Measurements from ENCODE around the gene HSH2D. TPM values are rescaled to one million over a fixed set of nuclear protein-coding genes. Genes with fewer than 3 reads are reported as not detected.
"Not testable (repeated sequence)": the region's sequence is repeated elsewhere in the genome, so short reads cannot be mapped to it uniquely, and the experiment has no call there.

HSH2D gene
- polyA plus RNA-seq, 1 of the 3 experiments (the other 2 are of a cell fraction): not detected

DNA sequence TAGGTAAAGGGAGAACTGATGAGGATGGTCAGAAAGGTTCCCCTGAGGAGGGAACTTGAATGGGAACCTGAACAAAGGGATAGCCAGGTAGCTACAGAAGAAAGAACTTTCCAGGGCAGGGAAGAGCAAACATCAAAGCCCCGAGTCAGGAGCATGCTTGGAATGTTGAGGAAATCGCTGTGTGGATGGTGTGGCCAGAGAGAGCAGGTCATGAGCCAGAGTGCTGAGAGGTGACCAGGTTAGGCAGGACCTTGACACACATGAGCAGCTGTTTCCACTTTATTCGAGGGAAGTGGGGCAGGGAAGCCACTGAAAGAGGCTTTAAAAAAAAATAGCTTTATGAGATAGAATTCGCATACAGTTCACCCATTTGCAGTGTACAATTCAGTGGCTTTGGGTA lies 27.4 kb upstream of the HSH2D start:
- no peak overlapping the region for H2AFZ ChIP-seq (ENCODE audit: low read depth)
- ChIA-PET CTCF (interaction anchor here (0.7 kb wide), 1 partner anchor 70 kb away, joined by 3 read pairs; no protein-coding TSS in a partner anchor), POLR2A (no interaction called here)
- H3K9me2 ChIP-seq: no peaks in the 10 kb centered on the region
- no peak overlapping the region for H3K27ac ChIP-seq (ENCODE audit: low read depth in 2 of 2, low read length in 1 of 2)
- no peaks in the 10 kb centered on the region for H3F3A ChIP-seq (replicated peaks; ENCODE audit: insufficient read depth)
- peaks cover 57% of the 10 kb centered on the region for H3K79me2 ChIP-seq (ENCODE audit: insufficient read depth)
- no peak overlapping the region for H3K4me3 ChIP-seq (ENCODE audit: low read depth in 2 of 2, low read length in 1 of 2)
- peaks cover 10% of the 10 kb centered on the region; the same call in 1 of the 2 replicates for H4K20me1 ChIP-seq (ENCODE audit: insufficient read depth)
- DNase-seq: no peak
- peaks cover 9 to 10% of the 10 kb centered on the region in 2 experiments for H3K4me1 ChIP-seq (ENCODE audit: control insufficient read depth in 1 of 2, insufficient read depth in 2 of 2, low read depth in 1 of 2, low read length in 1 of 2)
- no peak overlapping the region for H3K9ac ChIP-seq
- peaks cover 14 to 29% of the 10 kb centered on the region in 2 experiments for H3K36me3 ChIP-seq (replicated peaks in 1 of 2; ENCODE audit: control insufficient read depth in 1 of 2, insufficient read depth in 2 of 2, low read length in 1 of 2)
- no peak overlapping the region for H3K4me2 ChIP-seq
- TF ChIP-seq EP300 (IDR thresholded peaks at IDR 0.05; ENCODE audit: borderline replicate concordance in 1 of 2, low read depth in 1 of 2, low read length in 1 of 2) (no peak), YY1 (IDR thresholded peaks at IDR 0.05; ENCODE audit: low read depth) (no peak), RXRA (IDR thresholded peaks at IDR 0.05; ENCODE audit: borderline replicate concordance, low read depth) (no peak), SMC3 (IDR thresholded peaks at IDR 0.05; ENCODE audit: low read depth, low read length) (no peak)
- no peaks in the 10 kb centered on the region for H3K9me3 ChIP-seq
- 77% methylated on average over 4 of the region's 4 CpGs for WGBS (ENCODE audit: low lambda C conversion rate)
- no peaks in the 10 kb centered on the region for H3K27me3 ChIP-seq (ENCODE audit: insufficient read depth)

DNA sequence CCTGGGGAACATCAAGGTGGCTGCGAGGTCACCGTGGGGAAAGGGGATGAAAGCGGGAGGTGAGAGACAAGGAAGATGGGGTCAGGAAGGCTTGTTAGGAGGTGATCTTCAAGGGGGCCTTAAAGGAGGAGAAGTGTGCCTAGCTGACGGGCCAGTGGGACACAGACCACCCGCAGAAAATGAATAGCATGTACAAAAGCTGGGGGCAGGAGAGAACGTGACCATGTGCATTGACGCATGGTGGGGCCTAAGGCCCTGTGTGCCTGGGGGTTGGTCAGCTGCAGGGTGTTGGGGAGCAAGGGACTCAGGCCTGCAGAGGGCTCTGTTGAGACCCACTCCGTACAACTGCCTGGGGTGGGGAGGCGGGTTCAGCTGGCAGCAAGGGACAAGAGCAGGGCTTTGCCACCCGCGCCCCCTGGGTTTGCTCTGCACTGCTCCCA lies 25.9 kb upstream of the HSH2D start:
- TF ChIP-seq, protein P1, sequence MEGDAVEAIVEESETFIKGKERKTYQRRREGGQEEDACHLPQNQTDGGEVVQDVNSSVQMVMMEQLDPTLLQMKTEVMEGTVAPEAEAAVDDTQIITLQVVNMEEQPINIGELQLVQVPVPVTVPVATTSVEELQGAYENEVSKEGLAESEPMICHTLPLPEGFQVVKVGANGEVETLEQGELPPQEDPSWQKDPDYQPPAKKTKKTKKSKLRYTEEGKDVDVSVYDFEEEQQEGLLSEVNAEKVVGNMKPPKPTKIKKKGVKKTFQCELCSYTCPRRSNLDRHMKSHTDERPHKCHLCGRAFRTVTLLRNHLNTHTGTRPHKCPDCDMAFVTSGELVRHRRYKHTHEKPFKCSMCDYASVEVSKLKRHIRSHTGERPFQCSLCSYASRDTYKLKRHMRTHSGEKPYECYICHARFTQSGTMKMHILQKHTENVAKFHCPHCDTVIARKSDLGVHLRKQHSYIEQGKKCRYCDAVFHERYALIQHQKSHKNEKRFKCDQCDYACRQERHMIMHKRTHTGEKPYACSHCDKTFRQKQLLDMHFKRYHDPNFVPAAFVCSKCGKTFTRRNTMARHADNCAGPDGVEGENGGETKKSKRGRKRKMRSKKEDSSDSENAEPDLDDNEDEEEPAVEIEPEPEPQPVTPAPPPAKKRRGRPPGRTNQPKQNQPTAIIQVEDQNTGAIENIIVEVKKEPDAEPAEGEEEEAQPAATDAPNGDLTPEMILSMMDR (IDR thresholded peaks at IDR 0.05): peak; percentile 13; the same call in 1 of the 2 replicates
- TF ChIP-seq CHD2 (IDR thresholded peaks at IDR 0.05; ENCODE audit: low read length, partially characterized antibody): no peak
- no peak for TF ChIP-seq SMC3 (IDR thresholded peaks at IDR 0.05; ENCODE audit: low read depth, low read length)
- TF ChIP-seq FOXM1 (IDR thresholded peaks at IDR 0.05; ENCODE audit: low read depth): no peak
- ChIA-PET POLR2A (no interaction called here), CTCF (interaction anchor here (1.0 to 1.6 kb wide), 3 partner anchors 9 to 41 kb away, joined by 3 to 5 read pairs (median 4); partner anchors contain the start of gene TPM4)
- no peak for DNase-seq
- no peaks in the 10 kb centered on the region for H3F3A ChIP-seq (replicated peaks; ENCODE audit: insufficient read depth)
- H4K20me1 ChIP-seq (ENCODE audit: insufficient read depth): peaks cover 10% of the 10 kb centered on the region; the same call in 1 of the 2 replicates
- H3K4me2 ChIP-seq: no peak overlapping the region
- no peak overlapping the region for H3K4me3 ChIP-seq (ENCODE audit: low read depth in 2 of 2, low read length in 1 of 2)
- H3K9me3 ChIP-seq: no peaks in the 10 kb centered on the region
- no peak overlapping the region for H3K9ac ChIP-seq
- no peaks in the 10 kb centered on the region for H3K27me3 ChIP-seq (ENCODE audit: insufficient read depth)
- H3K9me2 ChIP-seq: no peaks in the 10 kb centered on the region
- 92% methylated on average over 7 of the region's 11 CpGs for WGBS (ENCODE audit: low lambda C conversion rate)
- H3K27ac ChIP-seq (ENCODE audit: low read depth in 2 of 2, low read length in 1 of 2): no peak overlapping the region
- peaks cover 5 to 9% of the 10 kb centered on the region in 2 experiments; a peak in 3 of 4 replicates for H3K4me1 ChIP-seq (ENCODE audit: control insufficient read depth in 1 of 2, insufficient read depth in 2 of 2, low read depth in 1 of 2, low read length in 1 of 2)
- peaks cover 48% of the 10 kb centered on the region for H3K79me2 ChIP-seq (ENCODE audit: insufficient read depth)
- H3K36me3 ChIP-seq (replicated peaks in 1 of 2; ENCODE audit: control insufficient read depth in 1 of 2, insufficient read depth in 2 of 2, low read length in 1 of 2): peaks cover 29 to 35% of the 10 kb centered on the region in 2 experiments
- H2AFZ ChIP-seq (ENCODE audit: low read depth): no peak overlapping the region

DNA sequence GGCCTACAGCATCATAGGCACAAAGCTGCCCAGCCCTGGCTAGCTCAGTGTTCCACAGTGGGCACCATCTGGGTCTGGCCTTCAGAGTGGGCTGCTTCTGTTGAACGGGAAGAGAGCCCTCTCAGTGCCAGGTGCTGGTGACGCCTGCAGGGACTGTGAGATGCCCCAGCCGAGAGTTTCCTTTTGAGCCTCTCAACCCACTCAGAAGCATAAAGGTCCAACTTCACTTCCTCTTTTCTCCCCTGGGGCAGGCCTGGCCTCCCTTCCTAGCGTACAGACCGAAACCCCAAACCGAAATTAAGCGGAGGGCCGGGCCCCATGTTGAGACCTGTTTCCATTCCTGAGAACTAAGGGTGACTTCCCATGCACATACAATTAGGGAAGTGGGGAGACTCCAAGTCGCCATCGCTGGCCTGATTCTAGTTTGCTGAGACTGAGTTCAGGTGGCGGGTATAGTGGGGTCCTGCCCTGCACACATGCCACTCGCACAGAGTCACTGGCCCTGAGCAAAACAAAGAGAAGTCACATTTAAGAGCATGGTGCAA lies 24.9 kb upstream of the HSH2D start:
- H3K4me2 ChIP-seq: no peak overlapping the region
- no peaks in the 10 kb centered on the region for H3K9me3 ChIP-seq
- ChIA-PET POLR2A (no interaction called here), CTCF (interaction anchor here (1.0 to 1.6 kb wide), 2 partner anchors 27 to 42 kb away, joined by 4 to 5 read pairs; partner anchors contain the start of gene TPM4)
- DNase-seq: no peak
- WGBS (ENCODE audit: low lambda C conversion rate): 97% methylated on average over 6 of the region's 12 CpGs
- H3K9ac ChIP-seq: no peak overlapping the region
- H3K27ac ChIP-seq (ENCODE audit: low read depth in 2 of 2, low read length in 1 of 2): no peak overlapping the region
- H3K27me3 ChIP-seq (ENCODE audit: insufficient read depth): no peaks in the 10 kb centered on the region
- H3K4me3 ChIP-seq (ENCODE audit: low read depth in 2 of 2, low read length in 1 of 2): no peak overlapping the region
- H2AFZ ChIP-seq (ENCODE audit: low read depth): no peak overlapping the region
- peaks cover 34% of the 10 kb centered on the region in 2 experiments for H3K36me3 ChIP-seq (replicated peaks in 1 of 2; ENCODE audit: control insufficient read depth in 1 of 2, insufficient read depth in 2 of 2, low read length in 1 of 2)
- H3F3A ChIP-seq (replicated peaks; ENCODE audit: insufficient read depth): no peaks in the 10 kb centered on the region
- TF ChIP-seq, protein P2, sequence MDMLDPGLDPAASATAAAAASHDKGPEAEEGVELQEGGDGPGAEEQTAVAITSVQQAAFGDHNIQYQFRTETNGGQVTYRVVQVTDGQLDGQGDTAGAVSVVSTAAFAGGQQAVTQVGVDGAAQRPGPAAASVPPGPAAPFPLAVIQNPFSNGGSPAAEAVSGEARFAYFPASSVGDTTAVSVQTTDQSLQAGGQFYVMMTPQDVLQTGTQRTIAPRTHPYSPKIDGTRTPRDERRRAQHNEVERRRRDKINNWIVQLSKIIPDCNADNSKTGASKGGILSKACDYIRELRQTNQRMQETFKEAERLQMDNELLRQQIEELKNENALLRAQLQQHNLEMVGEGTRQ (IDR thresholded peaks at IDR 0.05; ENCODE audit: borderline replicate concordance, low read depth, low read length): no peak
- TF ChIP-seq TAF1 (IDR thresholded peaks at IDR 0.05; ENCODE audit: borderline replicate concordance, low read depth, low read length): no peak
- H4K20me1 ChIP-seq (ENCODE audit: insufficient read depth): peaks cover 10% of the 10 kb centered on the region; the same call in 1 of the 2 replicates
- no peaks in the 10 kb centered on the region; a peak in 1 of 4 replicates for H3K4me1 ChIP-seq (ENCODE audit: control insufficient read depth in 1 of 2, insufficient read depth in 2 of 2, low read depth in 1 of 2, low read length in 1 of 2)
- peaks cover 38% of the 10 kb centered on the region for H3K79me2 ChIP-seq (ENCODE audit: insufficient read depth)
- H3K9me2 ChIP-seq: no peaks in the 10 kb centered on the region

DNA sequence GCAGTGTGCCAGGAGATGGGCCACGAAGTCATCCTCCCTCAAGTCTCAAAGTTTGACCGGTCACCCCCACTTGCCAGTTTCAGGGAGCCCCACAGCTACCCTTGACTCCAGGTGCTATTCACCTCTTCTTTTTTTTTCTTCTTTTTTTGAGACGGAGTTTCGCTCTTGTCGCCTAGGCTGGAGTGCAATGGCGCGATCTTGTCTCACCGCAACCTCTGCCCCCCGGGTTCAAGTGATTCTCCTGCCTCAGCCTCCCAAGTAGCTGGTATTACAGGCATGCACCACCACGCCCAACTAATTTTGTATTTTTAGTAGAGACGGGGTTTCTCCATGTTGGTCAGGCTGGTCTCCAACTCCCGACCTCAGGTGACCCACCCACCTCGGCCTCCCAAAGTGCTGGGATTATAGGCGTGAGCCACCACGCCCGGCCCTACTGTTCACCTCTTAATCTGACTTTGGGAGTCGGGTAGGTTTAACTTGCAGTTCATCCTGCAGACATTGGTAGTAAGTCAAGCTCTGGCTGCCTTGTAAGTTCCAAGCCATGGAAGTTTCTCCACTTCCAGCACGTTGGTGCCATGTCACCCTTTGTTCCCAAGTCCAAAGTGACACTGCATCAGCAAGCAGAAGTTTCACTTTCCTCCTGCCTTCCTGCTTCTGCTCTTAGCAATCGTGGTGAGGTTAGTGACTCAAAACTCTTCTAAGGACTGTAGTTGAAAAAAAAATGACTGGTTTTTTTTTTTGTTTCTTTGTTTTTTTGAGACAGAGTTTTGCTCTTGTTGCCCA lies 24.2 kb upstream of the HSH2D start:
- H3K9me3 ChIP-seq; H3F3A ChIP-seq (replicated peaks; ENCODE audit: insufficient read depth); H3K27ac ChIP-seq (ENCODE audit: low read depth in 2 of 2, low read length in 1 of 2); DNase-seq; H3K27me3 ChIP-seq (ENCODE audit: insufficient read depth); H3K4me2 ChIP-seq; H3K4me3 ChIP-seq (ENCODE audit: low read depth in 2 of 2, low read length in 1 of 2); H4K20me1 ChIP-seq (ENCODE audit: insufficient read depth); H3K4me1 ChIP-seq (ENCODE audit: control insufficient read depth in 1 of 2, insufficient read depth in 2 of 2, low read depth in 1 of 2, low read length in 1 of 2); H3K9ac ChIP-seq; H3K9me2 ChIP-seq; H2AFZ ChIP-seq (ENCODE audit: low read depth): not testable (repeated sequence)
- WGBS (ENCODE audit: low lambda C conversion rate): 94% methylated on average over 19 of the region's 19 CpGs
- ChIA-PET CTCF (interaction anchor here (1.1 to 2.8 kb wide), 2 partner anchors 8 to 17 kb away, joined by 4 to 8 read pairs; no protein-coding TSS in a partner anchor), POLR2A (interaction anchor here (0.6 kb wide), 1 partner anchor 1300 kb away, joined by 3 read pairs; no protein-coding TSS in a partner anchor)
- peaks cover 37% of the 10 kb centered on the region for H3K79me2 ChIP-seq (ENCODE audit: insufficient read depth)
- peaks cover 29 to 40% of the 10 kb centered on the region in 2 experiments for H3K36me3 ChIP-seq (replicated peaks in 1 of 2; ENCODE audit: control insufficient read depth in 1 of 2, insufficient read depth in 2 of 2, low read length in 1 of 2)

Measured in SK-N-SH (cell line).